HFFc6 (cell line): ENCODE measurements around the gene UBE2F. TPM values are rescaled to one million over a fixed set of nuclear protein-coding genes. Genes with fewer than 3 reads are reported as not detected.

Experiments used
- DNase-seq: peaks from one replicate; pipeline ENCODE4 v3.0.0-alpha.2; 2018
- H3K27ac Mint-ChIP-seq: 2 replicates; pipeline ENCODE4 v1.8.0; 2020; ENCODE audit warnings: mild to moderate bottlenecking, mixed read lengths
- H3K27me3 Mint-ChIP-seq: 2 replicates; pipeline ENCODE4 v1.8.0; 2021; ENCODE audit warnings: mild to moderate bottlenecking, moderate library complexity, mixed read lengths; ENCODE audit not compliant: insufficient read depth
- H3K36me3 Mint-ChIP-seq: 2 replicates; pipeline ENCODE4 v1.8.0; 2021; ENCODE audit warnings: low read depth, mixed read lengths
- H3K4me1 Mint-ChIP-seq: 2 replicates; pipeline ENCODE4 v1.8.0; 2020; ENCODE audit warnings: low read depth, mixed read lengths
- H3K4me3 Mint-ChIP-seq: 2 replicates; pipeline ENCODE4 v1.8.0; 2020; ENCODE audit warnings: mild to moderate bottlenecking, moderate library complexity, mixed read lengths
- H3K9me3 Mint-ChIP-seq: 2 replicates; pipeline ENCODE4 v1.8.0; 2020; ENCODE audit warnings: mild to moderate bottlenecking, mixed read lengths
- CTCF ChIP-seq: fragments of 200-600 bp; sonication (generic); IDR thresholded peaks from 2 replicates; pipeline ENCODE4 v1.5.0; 2021; ENCODE audit warnings: antibody characterized with exemption, mild to moderate bottlenecking
- long read RNA-seq: library from polyadenylated mRNA; unstranded; transcript quantifications from one replicate; pipeline ENCODE4 v2.0.0, GENCODE V29; 2019
- total RNA-seq, 6 experiments: library from RNA; stranded (reverse); fragmentation: NEBNext Ultra II Directional; extraction: Animal tissue kit (Norgen Biotek cat#: 25700); gene quantifications; 2 replicates in 1 of 6; 3 replicates in 5 of 6; pipeline ENCODE4 v1.2.3, GENCODE V29; 2021

Gene UBE2F
- total RNA-seq: 10 to 100 TPM; 48.7 to 54.1 (median 51.5) TPM
- long read RNA-seq, transcript UBE2F-201 (10 exons, 2,009 nt): major isoform, 53 of 78 reads
- long read RNA-seq, partial matches to known transcripts: 8 of 78 reads
- long read RNA-seq, other reads (novel, unspliced or antisense): 11 of 78 reads

DNA sequence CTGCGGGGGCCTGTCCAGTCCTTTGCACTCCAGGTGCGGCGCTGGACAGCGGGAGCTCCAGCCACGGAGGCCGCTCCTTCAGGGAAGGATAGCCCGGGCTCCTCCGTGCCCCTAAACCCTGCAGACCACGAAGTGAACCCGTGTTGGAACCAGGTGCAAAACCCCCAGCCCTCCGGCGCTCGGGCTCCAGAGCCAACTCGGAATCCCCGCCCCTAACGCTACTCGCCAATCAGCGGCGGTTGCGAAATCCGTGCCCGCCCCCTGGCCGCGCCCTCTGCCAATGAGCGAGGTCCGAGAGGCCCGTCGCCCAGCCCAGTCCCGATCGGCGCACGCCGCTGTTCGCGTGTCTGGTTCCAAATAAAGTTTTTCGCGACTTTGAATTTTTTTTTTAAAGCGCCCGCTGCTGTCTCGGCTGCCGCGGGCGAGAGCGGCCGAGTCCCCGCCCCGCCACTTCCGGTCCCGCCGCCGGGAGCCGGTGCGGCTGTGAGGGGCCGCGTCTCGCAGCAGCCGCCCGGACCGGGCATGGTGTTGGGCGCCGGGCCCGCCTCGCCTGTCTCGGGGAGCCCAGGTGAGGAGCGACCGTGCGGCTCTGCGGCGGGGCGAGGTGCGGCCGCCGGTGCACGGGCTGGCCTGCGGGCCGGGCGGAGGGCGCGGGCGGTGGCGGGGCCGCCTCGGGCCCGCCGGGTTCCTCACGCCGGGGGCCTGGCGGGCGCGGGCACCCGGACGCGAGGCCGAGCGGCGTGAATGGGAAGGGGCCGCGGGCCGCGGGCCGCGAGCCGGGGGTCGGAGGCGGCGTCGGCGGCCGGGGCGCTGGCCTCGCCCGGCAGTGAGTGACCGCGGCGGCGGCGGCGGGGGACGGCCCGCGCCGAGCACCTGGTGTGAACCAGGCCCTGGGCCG, at the start of gene UBE2F:
UBE2F (plus strand) TSS at position 450 of the 898 bp plus-strand sequence. CDS start 6,094 bp downstream, outside the sequence.
- Mint-ChIP-seq H3K36me3 (peaks cover 8% of the 10 kb centered on the region), H3K4me1 (peaks cover 48% of the 10 kb centered on the region), H3K27me3 (peaks cover 1% of the 10 kb centered on the region), H3K4me3 (peak within 1 kb of the TSS; percentile 95), H3K27ac (peak within 1 kb of the TSS; percentile 79), H3K9me3 (peaks cover 16% of the 10 kb centered on the region)
- no peak for TF ChIP-seq CTCF
- peak; percentile 95 for DNase-seq

DNA sequence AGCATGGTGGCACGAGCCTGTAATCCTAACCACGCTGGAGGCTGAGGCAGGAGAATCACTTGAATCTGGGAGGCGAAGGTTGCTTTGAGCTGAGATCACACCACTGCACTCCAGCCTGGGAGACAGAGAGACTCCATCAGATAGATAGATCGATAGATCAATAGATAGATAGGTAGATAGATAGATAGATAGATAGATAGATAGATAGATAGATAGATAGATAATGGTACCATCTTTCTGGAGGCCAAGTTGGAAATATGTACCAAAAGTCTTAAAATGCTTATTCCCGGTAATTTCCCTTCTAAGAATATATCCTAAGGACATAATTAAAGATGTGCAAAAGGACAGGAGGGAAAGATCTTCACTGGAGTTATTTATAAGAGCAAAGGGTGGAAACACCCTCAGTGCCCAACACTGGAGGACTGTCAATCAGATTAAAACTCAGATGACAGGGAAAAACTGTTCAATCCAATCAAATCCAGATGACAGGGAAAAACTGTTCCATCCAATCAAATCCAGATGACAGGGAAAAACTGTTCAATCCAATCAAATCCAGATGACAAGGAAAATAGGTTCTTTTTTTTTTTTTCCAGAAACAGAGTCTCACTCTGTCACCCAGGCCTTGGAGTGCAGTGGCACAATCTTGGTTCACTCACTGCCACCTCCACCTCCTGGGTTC, 49.0 kb upstream of the UBE2F start:
- H3K4me3 Mint-ChIP-seq: no peak overlapping the region

GRCh38 chr2:237919593-237919992, 47.2 kb upstream of the UBE2F start:
- H3K4me3 Mint-ChIP-seq: no peak overlapping the region
- no peaks in the 10 kb centered on the region for H3K36me3 Mint-ChIP-seq
- H3K27ac Mint-ChIP-seq: no peak overlapping the region
- peaks cover 10% of the 10 kb centered on the region for H3K27me3 Mint-ChIP-seq
- TF ChIP-seq CTCF: no peak
- no peaks in the 10 kb centered on the region for H3K9me3 Mint-ChIP-seq
- DNase-seq: no peak
- peaks cover 25% of the 10 kb centered on the region for H3K4me1 Mint-ChIP-seq

More for the DNA sequence above, 49.0 kb upstream of the UBE2F start:
- H3K36me3 Mint-ChIP-seq: no peaks in the 10 kb centered on the region
- no peak for DNase-seq
- peaks cover 11% of the 10 kb centered on the region for H3K4me1 Mint-ChIP-seq
- no peak for TF ChIP-seq CTCF
- no peaks in the 10 kb centered on the region for H3K9me3 Mint-ChIP-seq
- H3K27me3 Mint-ChIP-seq: peaks cover 11% of the 10 kb centered on the region
- no peak overlapping the region for H3K27ac Mint-ChIP-seq

- H3K4me3 Mint-ChIP-seq: peak overlapping the region; percentile 78
- no peaks in the 10 kb centered on the region for H3K36me3 Mint-ChIP-seq
- H3K4me1 Mint-ChIP-seq: peaks cover 25% of the 10 kb centered on the region
- peak overlapping the region; percentile 27 for H3K27ac Mint-ChIP-seq
- DNase-seq: peak; percentile 63
- H3K9me3 Mint-ChIP-seq: no peaks in the 10 kb centered on the region
- TF ChIP-seq CTCF: no peak
- H3K27me3 Mint-ChIP-seq: peaks cover 10% of the 10 kb centered on the region
Measured at GRCh38 chr2:237920673-237921072, 46.1 kb upstream of the UBE2F start.

DNA sequence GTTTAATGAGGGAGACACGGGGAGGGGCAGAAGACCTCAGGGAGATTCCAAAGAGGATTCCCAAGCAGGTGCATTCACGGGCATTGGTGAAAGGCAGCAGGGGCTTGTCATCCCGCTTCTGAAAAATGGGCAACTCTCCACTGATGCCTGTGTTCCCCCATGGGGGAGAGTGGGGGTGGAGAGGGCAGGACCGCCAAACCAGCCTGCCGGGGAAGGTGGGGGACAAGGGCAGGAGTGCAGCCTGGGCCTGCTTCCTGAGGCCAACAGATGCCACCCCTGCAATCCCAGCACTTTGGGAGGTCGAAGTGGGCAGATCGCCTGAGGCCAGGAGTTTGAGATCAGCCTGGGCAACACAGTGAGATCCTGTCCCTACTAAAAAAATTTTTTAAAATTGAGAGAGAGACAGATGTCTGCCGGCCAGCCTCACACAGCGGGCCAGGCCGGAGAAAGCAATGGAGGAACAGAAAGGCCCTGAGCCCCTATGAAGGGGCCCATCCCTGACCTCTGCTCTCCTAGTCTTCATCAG, 44.8 kb upstream of the UBE2F start:
- TF ChIP-seq CTCF: no peak
- Mint-ChIP-seq H3K4me3 (no peak overlapping the region), H3K4me1 (peaks cover 21% of the 10 kb centered on the region), H3K27me3 (peaks cover 7% of the 10 kb centered on the region), H3K27ac (no peak overlapping the region), H3K36me3 (no peaks in the 10 kb centered on the region), H3K9me3 (no peaks in the 10 kb centered on the region)
- DNase-seq: no peak
